HG02759 (cell line): Measurements from ENCODE around the gene CIZ1.

Experiments
- ATAC-seq: cut with Tn5 transposase; IDR thresholded peaks from one replicate; pipeline ENCODE4 v1.9.1; 2021; ENCODE audit warnings: mild to moderate bottlenecking, moderate library complexity; ENCODE audit not compliant: unreplicated experiment

Gene CIZ1

GRCh38 chr9:128213746-128214497 is 22.6 kb upstream of the CIZ1 start:
- ATAC-seq, result no peak

- no peak for ATAC-seq
Measured at GRCh38 chr9:128211981-128212281, 20.6 kb upstream of the CIZ1 start.

GRCh38 chr9:128211186-128211980 is 20.0 kb upstream of the CIZ1 start:
- no peak for ATAC-seq

DNA sequence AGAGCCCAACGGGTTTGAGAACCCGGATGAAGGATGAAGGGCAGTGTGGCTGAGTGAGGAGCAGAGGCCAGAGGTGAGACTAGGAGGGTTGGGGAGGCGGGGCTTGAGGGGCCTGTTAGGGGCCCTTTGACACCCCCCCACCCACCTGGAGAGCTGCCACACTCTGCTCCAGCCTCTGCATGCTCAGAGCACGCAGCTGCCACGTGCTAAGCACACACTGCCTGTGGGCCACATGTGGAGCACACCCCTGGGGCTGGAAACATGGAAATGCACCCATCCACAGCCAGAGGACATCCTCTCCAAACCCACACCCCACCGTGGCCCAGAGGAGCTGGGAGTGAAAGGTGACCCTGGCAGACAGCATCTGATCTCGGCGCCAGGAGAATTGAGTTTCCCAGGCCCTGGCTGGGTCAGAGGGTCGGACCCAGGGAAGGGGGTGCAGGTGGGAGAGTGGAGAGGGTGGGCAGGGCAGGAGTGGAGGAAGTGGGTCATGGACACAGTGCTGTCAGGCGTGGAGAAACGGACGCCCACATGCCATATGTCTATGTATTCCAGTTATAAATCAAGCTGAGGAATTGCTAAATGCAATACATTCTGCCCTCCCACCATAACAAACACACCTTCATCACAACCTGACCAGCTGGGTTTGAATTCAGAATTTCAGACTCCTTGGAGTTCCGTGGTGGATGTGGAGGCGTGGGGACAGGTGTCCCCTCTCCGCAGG is 17.7 kb upstream of the CIZ1 start:
- no peak for ATAC-seq

DNA sequence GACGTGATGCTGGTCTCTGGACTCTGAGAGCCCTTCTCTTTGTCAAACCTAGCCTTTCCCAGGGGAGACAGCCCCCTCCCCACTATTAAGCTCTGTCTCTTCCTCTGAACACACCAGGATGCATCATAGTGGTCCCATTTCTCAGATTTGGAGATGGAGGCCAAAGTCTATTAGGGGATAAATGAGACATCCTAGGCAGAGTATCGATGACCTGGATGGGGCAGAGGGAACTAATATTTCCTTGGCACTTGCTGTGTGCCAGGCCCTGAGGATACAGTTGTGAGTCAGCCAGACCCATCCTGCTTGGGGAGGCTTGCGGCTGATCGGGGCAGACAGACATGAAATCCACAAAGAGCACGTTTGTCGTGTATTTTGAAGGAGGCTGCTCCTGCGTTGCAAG is 17.0 kb upstream of the CIZ1 start:
- no peak for ATAC-seq

- no peak for ATAC-seq
Measured at GRCh38 chr9:128206916-128207910, 15.8 kb upstream of the CIZ1 start.

- ATAC-seq, result no peak
Measured at GRCh38 chr9:128206484-128206883, 15.1 kb upstream of the CIZ1 start.

GRCh38 chr9:128205296-128205944 is 14.0 kb upstream of the CIZ1 start:
- ATAC-seq, result no peak

DNA sequence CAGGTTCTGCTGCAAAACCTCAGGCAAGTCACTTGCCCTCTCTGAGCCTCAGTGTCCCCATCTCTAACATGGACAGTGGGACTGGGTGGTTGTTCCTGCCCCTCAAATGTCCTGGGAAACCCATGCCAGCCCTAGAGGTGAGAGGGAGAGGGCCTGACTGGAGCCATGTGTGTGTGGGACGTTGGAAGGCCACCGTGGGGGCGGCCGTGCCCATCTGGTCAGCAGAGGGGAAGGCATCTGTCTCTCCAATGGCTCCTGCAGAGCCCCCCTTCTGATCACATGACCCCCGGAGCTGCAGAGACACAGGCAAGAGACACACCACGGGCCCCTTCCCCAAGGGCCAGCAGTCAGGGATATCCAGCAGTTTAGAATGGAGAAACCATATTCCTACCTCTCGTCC is 13.5 kb upstream of the CIZ1 start:
- ATAC-seq, result no peak

DNA sequence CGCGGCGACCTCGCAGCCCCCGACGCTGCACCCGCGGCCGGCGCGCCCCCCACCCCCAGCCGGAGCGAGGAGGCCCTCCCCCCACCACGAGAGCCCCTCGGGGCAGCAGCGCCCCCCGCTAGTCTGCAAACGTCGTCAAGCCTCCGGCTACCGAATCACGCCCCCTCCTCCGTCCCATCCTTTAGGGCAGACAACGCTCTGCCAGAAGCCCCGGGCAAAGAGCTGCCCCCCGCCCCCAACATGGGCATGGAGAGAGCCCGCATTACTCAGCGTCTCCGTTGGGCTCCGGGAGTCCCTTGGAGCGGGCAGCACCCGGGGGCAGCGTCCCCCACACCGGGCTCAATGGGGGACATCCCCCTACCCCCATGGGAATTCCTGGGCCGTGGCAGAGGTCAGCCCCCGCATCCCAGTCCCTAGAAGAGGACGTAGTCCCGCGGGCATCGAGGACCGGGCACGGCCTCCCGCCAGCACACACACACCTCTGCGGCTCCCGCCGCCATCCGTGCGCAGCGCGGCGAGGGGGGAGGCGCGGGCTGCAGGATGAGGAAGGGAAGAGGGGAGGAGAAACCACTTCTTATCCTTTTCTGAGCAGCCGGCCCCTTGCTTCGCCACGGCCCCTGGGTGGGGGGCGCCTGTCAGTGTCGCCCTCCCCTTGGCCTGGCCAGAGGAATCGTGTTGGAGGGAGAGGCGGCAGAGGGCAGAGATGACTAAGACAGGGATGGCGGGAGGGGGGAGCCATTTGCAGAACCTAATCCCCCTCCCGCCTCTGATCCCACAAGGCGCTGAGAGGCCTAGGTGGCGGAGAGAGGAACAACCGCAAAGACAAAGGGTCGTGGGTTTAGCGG is 12.6 kb upstream of the CIZ1 start:
- no peak for ATAC-seq

GRCh38 chr9:128203024-128203706 is 11.8 kb upstream of the CIZ1 start, which contains the start of gene DNM1:
Gene DNM1 (plus strand): TSS chr9:128203379. CDS start chr9:128203471, 92 bp downstream.
- ATAC-seq, result peak; percentile 85

DNA sequence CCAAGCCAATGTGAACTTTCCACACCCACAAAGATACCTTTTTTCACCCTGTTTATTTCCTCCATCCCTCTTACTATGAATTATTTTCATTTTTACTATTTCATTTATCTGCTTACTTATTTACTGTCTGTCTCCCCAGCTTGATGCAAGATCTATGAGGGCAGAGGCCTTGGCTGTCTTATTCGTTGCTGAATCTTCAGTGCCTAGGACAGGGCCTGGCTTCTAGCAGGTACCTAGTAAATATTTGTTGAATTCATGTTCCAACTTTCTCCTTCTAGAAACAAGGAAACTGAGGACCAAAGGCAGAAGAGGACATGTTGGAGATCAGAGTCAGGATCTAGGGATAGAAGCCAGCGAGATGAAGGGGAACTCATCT is 11.3 kb upstream of the CIZ1 start:
- no peak for ATAC-seq

- no peak for ATAC-seq
Measured at GRCh38 chr9:128201441-128202369, 10.3 kb upstream of the CIZ1 start.

GRCh38 chr9:128193469-128194096 is 2.2 kb upstream of the CIZ1 start:
- no peak for ATAC-seq

GRCh38 chr9:128192601-128193371 is 1.4 kb upstream of the CIZ1 start:
- no peak for ATAC-seq
